ENCODE results near the gene DSN1. TPM values are rescaled to one million over a fixed set of nuclear protein-coding genes. Genes with fewer than 3 reads are reported as not detected.
A peak's percentile ranks its signal among the peaks of the same experiment; 100 is the strongest.

DSN1 gene
- polyA plus RNA-seq, 1 of the 3 experiments (the other 2 are of a cell fraction): 7.3 TPM

GRCh38 chr20:36818861-36819260, 45.3 kb upstream of the DSN1 start:
- H3K4me3 ChIP-seq (ENCODE audit: low read depth in 2 of 2, low read length in 1 of 2): no peak overlapping the region
- peaks cover 27 to 42% of the 10 kb centered on the region in 2 experiments for H3K36me3 ChIP-seq (replicated peaks in 1 of 2; ENCODE audit: control insufficient read depth in 1 of 2, insufficient read depth in 2 of 2, low read length in 1 of 2)
- no peak overlapping the region for H3K27ac ChIP-seq (ENCODE audit: low read depth in 2 of 2, low read length in 1 of 2)
- H3K79me2 ChIP-seq (ENCODE audit: insufficient read depth): peaks cover 67% of the 10 kb centered on the region
- no peaks in the 10 kb centered on the region for H3K9me2 ChIP-seq
- no peak overlapping the region for H2AFZ ChIP-seq (ENCODE audit: low read depth)
- DNase-seq: peak; percentile 53
- H4K20me1 ChIP-seq (ENCODE audit: insufficient read depth): 0 out of 2 replicates have a peak, but pooled peaks cover 8% of the 10 kb centered on the region
- H3F3A ChIP-seq (replicated peaks; ENCODE audit: insufficient read depth): no peaks in the 10 kb centered on the region
- 60% methylated on average over 4 of the region's 4 CpGs for WGBS (ENCODE audit: low lambda C conversion rate)
- no peak overlapping the region for H3K4me2 ChIP-seq
- 0 out of 2 replicates have a peak, but pooled peaks have one; percentile 19 for TF ChIP-seq RCOR1 (IDR thresholded peaks at IDR 0.05; ENCODE audit: low read length)
- peak; percentile 34; the same call in 1 of the 2 replicates for TF ChIP-seq GATA2 (CRISPR knock-in tag; IDR thresholded peaks at IDR 0.05)
- TF ChIP-seq TAF1 (IDR thresholded peaks at IDR 0.05; ENCODE audit: borderline replicate concordance, low read depth, low read length): no peak
- no peaks in the 10 kb centered on the region for H3K9me3 ChIP-seq
- H3K4me1 ChIP-seq (ENCODE audit: control insufficient read depth in 1 of 2, insufficient read depth in 2 of 2, low read depth in 1 of 2, low read length in 1 of 2): peaks cover 0 to 3% of the 10 kb centered on the region in 2 experiments; a peak in 2 of 4 replicates
- no peak overlapping the region for H3K9ac ChIP-seq
- no peaks in the 10 kb centered on the region for H3K27me3 ChIP-seq (ENCODE audit: insufficient read depth)
- CTCF ChIA-PET: interaction anchor here (1.1 to 2.4 kb wide), 3 partner anchors 10 to 69 kb away, joined by 3 to 9 read pairs (median 9); partner anchors contain the start of gene DSN1
- POLR2A ChIA-PET: no interaction called here

- Histone ChIP-seq H3K9ac (no peak overlapping the region), H3F3A (replicated peaks; ENCODE audit: insufficient read depth) (no peaks in the 10 kb centered on the region), H3K9me2 (no peaks in the 10 kb centered on the region), H4K20me1 (ENCODE audit: insufficient read depth) (0 out of 2 replicates have a peak, but pooled peaks cover 10% of the 10 kb centered on the region), H3K79me2 (ENCODE audit: insufficient read depth) (peaks cover 68% of the 10 kb centered on the region), H3K36me3 (replicated peaks in 1 of 2; ENCODE audit: control insufficient read depth in 1 of 2, insufficient read depth in 2 of 2, low read length in 1 of 2) (peaks cover 30 to 37% of the 10 kb centered on the region in 2 experiments), H3K27me3 (ENCODE audit: insufficient read depth) (no peaks in the 10 kb centered on the region), H3K4me1 (ENCODE audit: control insufficient read depth in 1 of 2, insufficient read depth in 2 of 2, low read depth in 1 of 2, low read length in 1 of 2) (peaks cover 0 to 3% of the 10 kb centered on the region in 2 experiments; a peak in 2 of 4 replicates), H3K9me3 (no peaks in the 10 kb centered on the region), H2AFZ (ENCODE audit: low read depth) (no peak overlapping the region), H3K4me3 (ENCODE audit: low read depth in 2 of 2, low read length in 1 of 2) (no peak overlapping the region), H3K27ac (ENCODE audit: low read depth in 2 of 2, low read length in 1 of 2) (no peak overlapping the region), H3K4me2 (no peak overlapping the region)
- TF ChIP-seq RAD21 (IDR thresholded peaks at IDR 0.05; ENCODE audit: low read length) (no peak), TCF12 (IDR thresholded peaks at IDR 0.05) (no peak), RFX5 (IDR thresholded peaks at IDR 0.05; ENCODE audit: low read length) (no peak), EZH2phosphoT487 (IDR thresholded peaks at IDR 0.05; ENCODE audit: borderline replicate concordance, low read depth) (no peak), PBX3 (IDR thresholded peaks at IDR 0.05) (no peak), NFIC (IDR thresholded peaks at IDR 0.05; ENCODE audit: borderline replicate concordance) (no peak), USF2 (IDR thresholded peaks at IDR 0.05; ENCODE audit: borderline replicate concordance, low read depth, low read length) (no peak)
- ChIA-PET CTCF (interaction anchor here (0.9 to 2.4 kb wide), 4 partner anchors 10 to 69 kb away, joined by 3 to 9 read pairs (median 5); partner anchors contain the start of gene DSN1), POLR2A (no interaction called here)
- 100% methylated on average over 1 of the region's 1 CpG for WGBS (ENCODE audit: low lambda C conversion rate)
- DNase-seq: no peak
Observed at GRCh38 chr20:36818185-36818584, 44.6 kb upstream of the DSN1 start.
